K562 (cell line): ENCODE measurements around the gene TEX52.

ENCODE experiments used
- BHLHE40 ChIP-seq: IDR thresholded peaks from 2 replicates; pipeline ENCODE4 v1.6.1; 2011; ENCODE audit warnings: low read length, improper control_type of control experiment
- BRD9 ChIP-seq: fragments of 450-650 bp; IDR thresholded peaks from 2 replicates; pipeline ENCODE4 v1.6.1; 2018; ENCODE audit warnings: low read depth; ENCODE audit not compliant: partially characterized antibody
- CTCF ChIP-seq, 3 experiments: IDR thresholded peaks in 2 of 3; conservative IDR thresholded peaks in 1 of 3; 2 replicates each; pipeline ENCODE4 v1.5.1; 2011 to 2012; ENCODE audit warnings: low read length in 3 of 3, mild to moderate bottlenecking in 3 of 3, control low read depth in 2 of 3, improper control_type of control experiment in 1 of 3, inconsistent platforms in 1 of 3, low read depth in 1 of 3, mixed read lengths in 1 of 3, moderate library complexity in 1 of 3; ENCODE audit not compliant: insufficient read depth in 2 of 3
- ELF1 ChIP-seq: fragments of 200-800 bp; sonication (Bioruptor generic); IDR thresholded peaks from 2 replicates; pipeline ENCODE4 v1.6.1; 2016; ENCODE audit warnings: missing genetic modification characterization, missing compliant biosample characterization
- MAZ ChIP-seq, 2 experiments: fragments of 450-650 bp in 1 of 2; sonication (generic) in 1 of 2; formaldehyde crosslinking; IDR thresholded peaks in 1 of 2; conservative IDR thresholded peaks in 1 of 2; 2 replicates each; pipeline versions ENCODE4 v1.4.0 to v1.5.0; 2020; ENCODE audit warnings: mild to moderate bottlenecking in 1 of 2, missing genetic modification reagents in 1 of 2
- POLR2A ChIP-seq: fragments of 450-650 bp; conservative IDR thresholded peaks from 2 replicates; pipeline ENCODE4 v1.6.1; 2016
- RBM39 ChIP-seq: fragments of 200-400 bp; formaldehyde crosslinking; optimal IDR thresholded peaks from 2 replicates; pipeline ENCODE3; 2018; ENCODE audit warnings: low read depth, low read length
- ZNF263 ChIP-seq: sonication (generic); formaldehyde crosslinking; IDR thresholded peaks from 2 replicates; pipeline ENCODE4 v1.8.0; 2022; ENCODE audit warnings: mild to moderate bottlenecking, missing genetic modification reagents, borderline replicate concordance
- TF ChIP-seq, protein P1 (sequence below): sonication (generic); formaldehyde crosslinking; IDR thresholded peaks from 2 replicates; pipeline ENCODE4 v1.8.1; 2023; ENCODE audit warnings: mild to moderate bottlenecking, missing genetic modification reagents, moderate library complexity
- TF ChIP-seq, protein P2 (sequence below): sonication (generic); formaldehyde crosslinking; IDR thresholded peaks from 2 replicates; pipeline ENCODE4 v1.8.0; 2023; ENCODE audit warnings: missing genetic modification reagents, mild to moderate bottlenecking, borderline replicate concordance
- TF ChIP-seq, protein P3 (sequence below): sonication (generic); formaldehyde crosslinking; IDR thresholded peaks from 2 replicates; pipeline ENCODE4 v1.8.0; 2022; ENCODE audit warnings: missing genetic modification reagents, mild to moderate bottlenecking, moderate library complexity, borderline replicate concordance

DNA sequence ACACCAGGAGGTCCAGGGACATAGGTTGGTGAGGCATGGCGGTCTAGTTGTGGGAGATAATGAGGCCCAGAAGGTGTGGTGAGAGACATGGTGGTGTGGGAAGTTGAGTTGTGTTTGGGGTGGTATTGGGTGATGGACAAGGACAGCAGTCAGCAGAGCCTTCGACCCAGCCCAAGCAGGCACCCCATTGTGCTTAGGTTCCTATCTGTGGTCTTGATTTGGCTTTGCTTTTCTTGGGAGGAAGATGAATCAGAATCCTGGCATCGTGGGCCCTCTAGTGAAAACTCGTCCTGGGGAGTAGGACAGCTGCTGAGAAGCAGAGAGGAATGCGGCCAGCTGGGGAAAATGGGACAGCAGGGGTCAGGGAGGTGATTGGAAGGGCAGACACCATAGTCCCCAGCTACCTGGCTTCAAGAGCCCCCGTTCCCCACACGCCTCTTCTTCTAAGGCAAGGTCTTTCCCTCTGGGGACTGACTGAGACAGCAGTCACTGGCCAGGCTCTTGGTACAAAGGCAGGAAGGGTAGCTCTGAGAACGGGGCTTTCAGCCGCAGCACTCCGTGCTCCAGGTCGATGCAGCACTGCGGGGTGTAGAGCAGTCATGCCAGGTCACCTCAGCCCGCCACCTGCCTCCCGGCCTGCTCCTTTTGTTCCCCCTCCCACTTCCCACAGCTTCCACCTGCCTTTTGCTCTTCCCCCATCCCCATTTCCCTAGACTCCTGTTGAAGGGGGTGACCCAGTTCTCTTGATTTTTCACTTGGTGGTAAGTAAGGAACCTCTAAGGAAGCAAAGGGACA is 29.9 kb downstream of the TEX52 start:
- TF ChIP-seq ZNF263 (no peak), BRD9 (no peak), POLR2A (no peak), ELF1 (tag) (no peak), MAZ (CRISPR knock-in tag; conservative IDR thresholded peaks at IDR 0.05 in 1 of 2, IDR thresholded peaks at IDR 0.05 in 1 of 2) (no peak), RBM39 (no peak), BHLHE40 (no peak), CTCF (IDR thresholded peaks at IDR 0.05 in 2 of 3, conservative IDR thresholded peaks at IDR 0.05 in 1 of 3; ENCODE audit: insufficient read depth in 2 of 3, low read depth in 1 of 3, low read length in 3 of 3) (no peak)
- TF ChIP-seq, protein P1, sequence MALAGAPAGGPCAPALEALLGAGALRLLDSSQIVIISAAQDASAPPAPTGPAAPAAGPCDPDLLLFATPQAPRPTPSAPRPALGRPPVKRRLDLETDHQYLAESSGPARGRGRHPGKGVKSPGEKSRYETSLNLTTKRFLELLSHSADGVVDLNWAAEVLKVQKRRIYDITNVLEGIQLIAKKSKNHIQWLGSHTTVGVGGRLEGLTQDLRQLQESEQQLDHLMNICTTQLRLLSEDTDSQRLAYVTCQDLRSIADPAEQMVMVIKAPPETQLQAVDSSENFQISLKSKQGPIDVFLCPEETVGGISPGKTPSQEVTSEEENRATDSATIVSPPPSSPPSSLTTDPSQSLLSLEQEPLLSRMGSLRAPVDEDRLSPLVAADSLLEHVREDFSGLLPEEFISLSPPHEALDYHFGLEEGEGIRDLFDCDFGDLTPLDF (CRISPR knock-in tag), result no peak
- TF ChIP-seq, protein P2, sequence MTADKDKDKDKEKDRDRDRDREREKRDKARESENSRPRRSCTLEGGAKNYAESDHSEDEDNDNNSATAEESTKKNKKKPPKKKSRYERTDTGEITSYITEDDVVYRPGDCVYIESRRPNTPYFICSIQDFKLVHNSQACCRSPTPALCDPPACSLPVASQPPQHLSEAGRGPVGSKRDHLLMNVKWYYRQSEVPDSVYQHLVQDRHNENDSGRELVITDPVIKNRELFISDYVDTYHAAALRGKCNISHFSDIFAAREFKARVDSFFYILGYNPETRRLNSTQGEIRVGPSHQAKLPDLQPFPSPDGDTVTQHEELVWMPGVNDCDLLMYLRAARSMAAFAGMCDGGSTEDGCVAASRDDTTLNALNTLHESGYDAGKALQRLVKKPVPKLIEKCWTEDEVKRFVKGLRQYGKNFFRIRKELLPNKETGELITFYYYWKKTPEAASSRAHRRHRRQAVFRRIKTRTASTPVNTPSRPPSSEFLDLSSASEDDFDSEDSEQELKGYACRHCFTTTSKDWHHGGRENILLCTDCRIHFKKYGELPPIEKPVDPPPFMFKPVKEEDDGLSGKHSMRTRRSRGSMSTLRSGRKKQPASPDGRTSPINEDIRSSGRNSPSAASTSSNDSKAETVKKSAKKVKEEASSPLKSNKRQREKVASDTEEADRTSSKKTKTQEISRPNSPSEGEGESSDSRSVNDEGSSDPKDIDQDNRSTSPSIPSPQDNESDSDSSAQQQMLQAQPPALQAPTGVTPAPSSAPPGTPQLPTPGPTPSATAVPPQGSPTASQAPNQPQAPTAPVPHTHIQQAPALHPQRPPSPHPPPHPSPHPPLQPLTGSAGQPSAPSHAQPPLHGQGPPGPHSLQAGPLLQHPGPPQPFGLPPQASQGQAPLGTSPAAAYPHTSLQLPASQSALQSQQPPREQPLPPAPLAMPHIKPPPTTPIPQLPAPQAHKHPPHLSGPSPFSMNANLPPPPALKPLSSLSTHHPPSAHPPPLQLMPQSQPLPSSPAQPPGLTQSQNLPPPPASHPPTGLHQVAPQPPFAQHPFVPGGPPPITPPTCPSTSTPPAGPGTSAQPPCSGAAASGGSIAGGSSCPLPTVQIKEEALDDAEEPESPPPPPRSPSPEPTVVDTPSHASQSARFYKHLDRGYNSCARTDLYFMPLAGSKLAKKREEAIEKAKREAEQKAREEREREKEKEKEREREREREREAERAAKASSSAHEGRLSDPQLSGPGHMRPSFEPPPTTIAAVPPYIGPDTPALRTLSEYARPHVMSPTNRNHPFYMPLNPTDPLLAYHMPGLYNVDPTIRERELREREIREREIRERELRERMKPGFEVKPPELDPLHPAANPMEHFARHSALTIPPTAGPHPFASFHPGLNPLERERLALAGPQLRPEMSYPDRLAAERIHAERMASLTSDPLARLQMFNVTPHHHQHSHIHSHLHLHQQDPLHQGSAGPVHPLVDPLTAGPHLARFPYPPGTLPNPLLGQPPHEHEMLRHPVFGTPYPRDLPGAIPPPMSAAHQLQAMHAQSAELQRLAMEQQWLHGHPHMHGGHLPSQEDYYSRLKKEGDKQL (CRISPR knock-in tag), result no peak
- TF ChIP-seq, protein P3, sequence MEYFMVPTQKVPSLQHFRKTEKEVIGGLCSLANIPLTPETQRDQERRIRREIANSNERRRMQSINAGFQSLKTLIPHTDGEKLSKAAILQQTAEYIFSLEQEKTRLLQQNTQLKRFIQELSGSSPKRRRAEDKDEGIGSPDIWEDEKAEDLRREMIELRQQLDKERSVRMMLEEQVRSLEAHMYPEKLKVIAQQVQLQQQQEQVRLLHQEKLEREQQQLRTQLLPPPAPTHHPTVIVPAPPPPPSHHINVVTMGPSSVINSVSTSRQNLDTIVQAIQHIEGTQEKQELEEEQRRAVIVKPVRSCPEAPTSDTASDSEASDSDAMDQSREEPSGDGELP (CRISPR knock-in tag), result no peak
